HepG2 (cell line): Measurements from ENCODE around the gene JPH2. TPM values are rescaled to one million over a fixed set of nuclear protein-coding genes. Genes with fewer than 3 reads are reported as not detected.

Experiments
- ATAC-seq: fragments of 200-7000 bp; cut with Tn5 transposase; 3 replicates; pipeline ENCODE4 v1.9.1; 2020; ENCODE audit warnings: mild to moderate bottlenecking, moderate library complexity
- BruUV-seq: library from RNA; stranded (reverse); fragments of 400-500 nt; replicated peaks from 2 replicates; lab custom pipeline; 2021; lab: Mats Ljungman, UMichigan
- CTCF ChIA-PET: fragments of 300-600 bp; formaldehyde crosslinking; extraction: SDS; loops from one replicate; lab custom pipeline; 2021; ENCODE audit warnings: low total read pairs, inconsistent platforms, low intra/inter-chr PET ratio; lab: Yijun Ruan, JAX
- POLR2A ChIA-PET: fragments of 350-600 bp; sonication (Branson Sonifier 250); formaldehyde crosslinking; loops from one replicate; lab custom pipeline; 2020; ENCODE audit warnings: antibody characterized with exemption, inconsistent platforms; lab: Yijun Ruan, JAX
- DNase-seq: peaks from one replicate; pipeline ENCODE4 v3.0.0-alpha.2; 2015; ENCODE audit warnings: low spot score
- FAIRE-seq: peaks from 3 replicates; lab custom pipeline; 2011; peaks lifted over from hg19 to GRCh38; lab: Jason Lieb, UNC
- H2AFZ ChIP-seq: one replicate; pipeline ENCODE4 v1.6.1; 2011; ENCODE audit warnings: low read length, inconsistent platforms
- H3K27ac ChIP-seq: fragments of 300-600 bp; 3 replicates; pipeline ENCODE4 v1.8.0; 2011; ENCODE audit warnings: mixed run types, mild to moderate bottlenecking, mixed read lengths, low read length, inconsistent platforms; ENCODE audit not compliant: insufficient read depth; ENCODE audit errors: extremely low read length
- H3K27me3 ChIP-seq, 2 experiments: fragments of 200-600 bp in 1 of 2; 2 replicates in 1 of 2; 3 replicates in 1 of 2; pipeline versions ENCODE4 v1.6.0 to v1.8.0; 2011; ENCODE audit warnings: low read length in 2 of 2, mild to moderate bottlenecking in 2 of 2, moderate library complexity in 2 of 2, inconsistent platforms in 1 of 2; ENCODE audit not compliant: insufficient read depth in 2 of 2, control insufficient read depth in 1 of 2
- H3K36me3 ChIP-seq, 2 experiments: fragments of 200-600 bp in 1 of 2; replicated peaks in 1 of 2; 2 replicates in 1 of 2; 3 replicates in 1 of 2; pipeline versions ENCODE4 v1.5.1 to v1.8.0; 2011; ENCODE audit warnings: low read length in 2 of 2, inconsistent platforms in 1 of 2; ENCODE audit not compliant: insufficient read depth in 2 of 2, control insufficient read depth in 1 of 2
- H3K4me1 ChIP-seq: 2 replicates; pipeline ENCODE4 v1.5.1; 2012; ENCODE audit warnings: low read length, inconsistent platforms; ENCODE audit not compliant: insufficient read depth
- H3K4me2 ChIP-seq: 2 replicates; pipeline ENCODE4 v1.6.0; 2011; ENCODE audit warnings: low read depth, low read length, inconsistent platforms
- H3K4me3 ChIP-seq, 3 experiments: fragments of 200-600 bp in 1 of 3; sonication (generic), shearing (Covaris generic) in 1 of 3; replicated peaks in 1 of 3; 2 replicates each; pipeline ENCODE4 v1.5.1; 2011 to 2016; ENCODE audit warnings: low read length in 3 of 3, inconsistent platforms in 2 of 3, low read depth in 2 of 3, mild to moderate bottlenecking in 2 of 3, control low read depth in 1 of 3, mixed read lengths in 1 of 3; ENCODE audit not compliant: insufficient read depth in 1 of 3
- H3K79me2 ChIP-seq: one replicate; pipeline ENCODE4 v1.6.1; 2011; ENCODE audit warnings: low read length, inconsistent platforms; ENCODE audit not compliant: insufficient read depth
- H3K9ac ChIP-seq: 2 replicates; pipeline ENCODE4 v1.6.0; 2011; ENCODE audit warnings: mild to moderate bottlenecking, low read depth, low read length, inconsistent platforms; ENCODE audit not compliant: insufficient read depth
- H3K9me3 ChIP-seq: 2 replicates; pipeline ENCODE4 v1.5.1; 2012; ENCODE audit warnings: mild to moderate bottlenecking, low read length
- H4K20me1 ChIP-seq: 2 replicates; pipeline ENCODE4 v1.6.0; 2011; ENCODE audit warnings: inconsistent platforms, mild to moderate bottlenecking, low read length, moderate library complexity; ENCODE audit not compliant: insufficient read depth
- AHR ChIP-seq: IDR thresholded peaks from 2 replicates; pipeline ENCODE4 v1.6.1; 2018; ENCODE audit warnings: missing genetic modification reagents, missing compliant biosample characterization
- CTCF ChIP-seq: sonication (generic); formaldehyde crosslinking; IDR thresholded peaks from 2 replicates; pipeline ENCODE4 v1.5.0; 2020; ENCODE audit warnings: mild to moderate bottlenecking, missing genetic modification reagents, moderate library complexity
- HMG20A ChIP-seq: IDR thresholded peaks from 2 replicates; pipeline ENCODE4 v1.6.1; 2016; ENCODE audit warnings: borderline replicate concordance
- KLF6 ChIP-seq: IDR thresholded peaks from 2 replicates; pipeline ENCODE4 v1.8.0; 2016; ENCODE audit warnings: missing biosample characterization, missing genetic modification reagents
- MIXL1 ChIP-seq: IDR thresholded peaks from 2 replicates; pipeline ENCODE4 v1.6.1; 2016
- MXD1 ChIP-seq: sonication (generic); formaldehyde crosslinking; IDR thresholded peaks from 2 replicates; pipeline ENCODE4 v1.4.0; 2020; ENCODE audit warnings: mild to moderate bottlenecking, missing genetic modification reagents
- THAP8 ChIP-seq: sonication (generic); formaldehyde crosslinking; IDR thresholded peaks from 2 replicates; pipeline ENCODE4 v1.5.1; 2020; ENCODE audit warnings: missing genetic modification reagents, mild to moderate bottlenecking, borderline replicate concordance
- THAP9 ChIP-seq: sonication (generic); formaldehyde crosslinking; IDR thresholded peaks from 2 replicates; pipeline ENCODE4; 2020; ENCODE audit warnings: missing genetic modification reagents, mild to moderate bottlenecking, borderline replicate concordance
- ZBTB20 ChIP-seq: sonication (generic); formaldehyde crosslinking; IDR thresholded peaks from 2 replicates; pipeline ENCODE4 v1.8.1; 2023; ENCODE audit warnings: missing genetic modification reagents, low read depth, mild to moderate bottlenecking, borderline replicate concordance
- ZFP36 ChIP-seq: fragments of 150-350 bp; IDR thresholded peaks from 2 replicates; pipeline ENCODE4 v1.6.1; 2018; ENCODE audit warnings: borderline replicate concordance, low read length, low read depth; ENCODE audit not compliant: partially characterized antibody
- ZGPAT ChIP-seq: IDR thresholded peaks from 2 replicates; pipeline ENCODE4 v1.6.1; 2016; ENCODE audit warnings: mild to moderate bottlenecking
- ZNF557 ChIP-seq: sonication (generic); formaldehyde crosslinking; IDR thresholded peaks from 2 replicates; pipeline ENCODE4 v1.4.0; 2020; ENCODE audit warnings: missing genetic modification reagents
- ZNF563 ChIP-seq: sonication (generic); formaldehyde crosslinking; IDR thresholded peaks from 2 replicates; pipeline ENCODE4 v1.8.0; 2022; ENCODE audit warnings: mild to moderate bottlenecking, moderate library complexity, missing genetic modification reagents
- ZNF720 ChIP-seq: sonication (generic); formaldehyde crosslinking; IDR thresholded peaks from 2 replicates; pipeline ENCODE4 v1.4.0; 2020; ENCODE audit warnings: missing genetic modification reagents
- WGBS: methylation state at CpG from one replicate; pipeline ENCODE4 v1.1.6; 2017; ENCODE audit warnings: low lambda C conversion rate; 5-methylcytosine and 5-hydroxymethylcytosine counted together
- in situ Hi-C: cut with HindIII; loops from 2 replicates; pipeline ENCODE4 v1.10.0; 2017; ENCODE audit warnings: low pct_unique_long_range_greater_than_20kb; ENCODE audit not compliant: extremely low pct_ligation_motif_present
- intact Hi-C: fragments of 100-400 bp; cut with micrococcal nuclease; formaldehyde crosslinking; loops from one replicate; pipeline ENCODE4 v1.10.0; 2022; ENCODE audit not compliant: unreplicated experiment
- polyA plus RNA-seq, 8 experiments: library from polyadenylated mRNA; depleted of rRNA in 3 of 8; stranded (reverse) in 7 of 8; unstranded in 1 of 8; fragments of >200 nt; fragmentation: Illumina TruSeq in 4 of 8; extraction: Trizol in 4 of 8; gene quantifications; 2 replicates each; pipeline versions ENCODE4 v1.2.1 to v1.2.3, GENCODE V29; 2011 to 2016; ENCODE audit warnings: low read depth in 4 of 8, missing spikeins in 1 of 8, mixed read lengths in 1 of 8; ENCODE audit not compliant: insufficient read depth in 1 of 8
- total RNA-seq, 5 experiments: library from RNA; depleted of rRNA; stranded (reverse); fragments of >200 nt; fragmentation: Illumina TruSeq; extraction: Trizol; gene quantifications; 2 replicates each; pipeline ENCODE4 v1.2.3, GENCODE V29; 2016; ENCODE audit warnings: low read depth in 1 of 5

JPH2 gene
- total and polyA plus RNA-seq, 2 of the 13 experiments (the other 11 are each of a cell fraction or from before 2014, with no cell fraction given) = 0.42 TPM; not detected in 1

- Histone ChIP-seq H3K9ac (no peak overlapping the region), H3K4me1 (no peaks in the 10 kb centered on the region), H3K27me3 (peaks cover 17 to 55% of the 10 kb centered on the region in 2 experiments; a peak in 4 of 5 replicates), H4K20me1 (no peaks in the 10 kb centered on the region), H3K79me2 (no peaks in the 10 kb centered on the region), H3K4me3 (no peak overlapping the region), H3K9me3 (no peaks in the 10 kb centered on the region), H3K27ac (no peak overlapping the region), H3K36me3 (no peaks in the 10 kb centered on the region), H3K4me2 (no peak overlapping the region), H2AFZ (no peak overlapping the region)
- no peak for DNase-seq
- WGBS = 42% methylated on average over 20 of the region's 20 CpGs
- TF ChIP-seq AHR (no peak), MIXL1 (CRISPR knock-in tag) (no peak), ZFP36 (no peak), CTCF (CRISPR knock-in tag) (no peak), MXD1 (CRISPR knock-in tag) (no peak), THAP9 (CRISPR knock-in tag) (no peak), HMG20A (CRISPR knock-in tag) (no peak), THAP8 (CRISPR knock-in tag) (no peak), ZNF557 (CRISPR knock-in tag) (no peak), ZNF563 (no peak), KLF6 (CRISPR knock-in tag) (no peak), ZBTB20 (CRISPR knock-in tag) (no peak), ZNF720 (CRISPR knock-in tag) (no peak), ZGPAT (no peak)
- intact Hi-C loops (no loop called here), in situ Hi-C loops (no loop called here)
- no peak; the same call in 2 of the 3 replicates for ATAC-seq
- ChIA-PET POLR2A (no interaction called here), CTCF (no interaction called here)
- BruUV-seq = no TSS peak
- FAIRE-seq = no peak
These were observed 121.3 kb downstream of the JPH2 start for GRCh38 chr20:44065401-44066340.
